K562 (cell line): ENCODE results near the gene LRRC58. TPM values are rescaled to one million over a fixed set of nuclear protein-coding genes. Genes with fewer than 3 reads are reported as not detected.

Experiments
- ATAC-seq: fragments of 200-7000 bp; cut with Tn5 transposase; 3 replicates; pipeline ENCODE4 v1.9.1; 2020; ENCODE audit warnings: moderate library complexity
- BruUV-seq: library from RNA; stranded (reverse); fragments of 400-500 nt; replicated peaks from 2 replicates; lab custom pipeline; 2021; lab: Mats Ljungman, UMichigan
- CTCF ChIA-PET: fragments of 300-600 bp; formaldehyde crosslinking; extraction: SDS; loops from one replicate; lab custom pipeline; 2021; ENCODE audit warnings: low intra/inter-chr PET ratio; lab: Yijun Ruan, JAX
- POLR2A ChIA-PET: fragments of 300-600, 350-650 bp; sonication (Branson Sonifier 250); formaldehyde crosslinking; extraction: SDS; loops from one replicate; lab custom pipeline; 2021; ENCODE audit warnings: antibody characterized with exemption, inconsistent platforms; lab: Yijun Ruan, JAX
- DNase-seq, 4 experiments: peaks; one replicate each; pipeline versions ENCODE4 v3.0.0 to v3.0.0-alpha.2; 2011 to 2018; ENCODE audit warnings: low spot score in 3 of 4, mixed read lengths in 3 of 4; ENCODE audit errors: extremely low read depth in 1 of 4
- FAIRE-seq: peaks from 2 replicates; lab custom pipeline; 2011; peaks lifted over from hg19 to GRCh38; lab: Jason Lieb, UNC
- H2AFZ ChIP-seq: 2 replicates; pipeline ENCODE4 v1.6.0; 2011; ENCODE audit warnings: low read depth, low read length, control low read depth, inconsistent platforms
- H3K27ac ChIP-seq: fragments of 200-600 bp; 3 replicates; pipeline ENCODE4 v1.8.0; 2011; ENCODE audit warnings: low read depth, mild to moderate bottlenecking, control low read depth, inconsistent platforms, low read length, moderate library complexity, mixed read lengths; ENCODE audit errors: extremely low read depth
- H3K27me3 ChIP-seq, 2 experiments: fragments of 300-600 bp in 1 of 2; 2 replicates in 1 of 2; 3 replicates in 1 of 2; pipeline versions ENCODE4 v1.6.0 to v1.8.0; 2011; ENCODE audit warnings: inconsistent platforms in 2 of 2, low read length in 2 of 2, mild to moderate bottlenecking in 1 of 2, mixed read lengths in 1 of 2, moderate library complexity in 1 of 2; ENCODE audit not compliant: control insufficient read depth in 2 of 2, insufficient read depth in 2 of 2
- H3K36me3 ChIP-seq: fragments of 300-600 bp; 3 replicates; pipeline ENCODE4 v1.8.0; 2011; ENCODE audit warnings: mild to moderate bottlenecking, low read length, inconsistent platforms; ENCODE audit not compliant: control insufficient read depth, insufficient read depth
- H3K4me1 ChIP-seq, 2 experiments: fragments of 200-600 bp in 1 of 2; replicated peaks in 1 of 2; 2 replicates in 1 of 2; 3 replicates in 1 of 2; pipeline versions ENCODE4 v1.5.1 to v1.8.0; 2011; ENCODE audit warnings: inconsistent platforms in 2 of 2, low read length in 2 of 2, mild to moderate bottlenecking in 1 of 2, mixed read lengths in 1 of 2, moderate library complexity in 1 of 2; ENCODE audit not compliant: control insufficient read depth in 2 of 2, insufficient read depth in 2 of 2
- H3K4me2 ChIP-seq: 2 replicates; pipeline ENCODE4 v1.6.1; 2011; ENCODE audit warnings: low read length, control low read depth, inconsistent platforms, mixed read lengths; ENCODE audit not compliant: insufficient read depth
- H3K4me3 ChIP-seq: fragments of 200-600 bp; sonication (generic), shearing (Covaris generic); 2 replicates; pipeline ENCODE4 v1.5.1; 2016; ENCODE audit warnings: control low read depth, inconsistent platforms
- H3K79me2 ChIP-seq: fragments of 200-600 bp; 3 replicates; pipeline ENCODE4 v1.8.0; 2011; ENCODE audit warnings: low read length, inconsistent platforms; ENCODE audit not compliant: control insufficient read depth, insufficient read depth
- H3K9ac ChIP-seq, 2 experiments: 2 replicates each; pipeline versions ENCODE4 v1.6.0 to v1.6.1; 2011; ENCODE audit warnings: low read depth in 2 of 2, low read length in 2 of 2, control low read depth in 1 of 2, inconsistent platforms in 1 of 2, mild to moderate bottlenecking in 1 of 2, mixed read lengths in 1 of 2; ENCODE audit not compliant: insufficient read depth in 1 of 2
- H3K9me1 ChIP-seq: one replicate; pipeline ENCODE4 v1.6.0; 2011; ENCODE audit warnings: inconsistent platforms, mild to moderate bottlenecking, low read length, moderate library complexity; ENCODE audit not compliant: control insufficient read depth, insufficient read depth
- H3K9me3 ChIP-seq: replicated peaks from 2 replicates; pipeline ENCODE4 v1.5.1; 2011; ENCODE audit warnings: low read depth, low read length, inconsistent platforms; ENCODE audit not compliant: control insufficient read depth, insufficient read depth
- H4K20me1 ChIP-seq: replicated peaks from 2 replicates; pipeline ENCODE4 v1.6.1; 2011; ENCODE audit warnings: low read length, inconsistent platforms, mixed read lengths; ENCODE audit not compliant: control insufficient read depth, insufficient read depth
- CAMTA2 ChIP-seq: fragments of 250-450 bp; sonication (Bioruptor Pico); conservative IDR thresholded peaks from 2 replicates; pipeline ENCODE4 v1.5.1; 2022
- FOXK1 ChIP-seq: sonication (generic); formaldehyde crosslinking; IDR thresholded peaks from 2 replicates; pipeline ENCODE4 v1.8.0; 2022; ENCODE audit warnings: missing genetic modification reagents, mild to moderate bottlenecking, borderline replicate concordance
- MCM2 ChIP-seq: fragments of 450-650 bp; IDR thresholded peaks from 2 replicates; pipeline ENCODE4 v1.6.1; 2017; ENCODE audit warnings: low read depth, mild to moderate bottlenecking
- NRF1 ChIP-seq, 2 experiments: fragments of 450-650 bp; IDR thresholded peaks in 1 of 2; conservative IDR thresholded peaks in 1 of 2; 2 replicates each; pipeline ENCODE4 v1.6.1; 2014; ENCODE audit warnings: mild to moderate bottlenecking in 2 of 2
- PHB2 ChIP-seq: fragments of 450-650 bp; IDR thresholded peaks from 2 replicates; pipeline ENCODE4 v1.6.1; 2017; ENCODE audit warnings: low read depth
- RBBP5 ChIP-seq: fragments of 200-600 bp; sonication (generic); IDR thresholded peaks from 2 replicates; pipeline ENCODE4 v1.6.1; 2012; ENCODE audit warnings: borderline replicate concordance, mild to moderate bottlenecking, low read length, control low read depth, inconsistent platforms; ENCODE audit not compliant: insufficient read depth, poor library complexity, severe bottlenecking
- RBM25 ChIP-seq: fragments of 200-400 bp; formaldehyde crosslinking; IDR thresholded peaks from 2 replicates; pipeline ENCODE4 v1.6.1; 2018; ENCODE audit warnings: low read length, low read depth, moderate library complexity; ENCODE audit not compliant: severe bottlenecking
- RNF2 ChIP-seq: sonication (generic); IDR thresholded peaks from 2 replicates; pipeline ENCODE4 v1.6.1; 2016
- ZNF134 ChIP-seq: fragments of 250-450 bp; sonication (Bioruptor Pico); conservative IDR thresholded peaks from 2 replicates; pipeline ENCODE4 v1.4.0; 2020
- ZNF696 ChIP-seq: fragments of 250-450 bp; sonication (Bioruptor Pico); conservative IDR thresholded peaks from 2 replicates; pipeline ENCODE4 v1.4.0; 2020; ENCODE audit warnings: mild to moderate bottlenecking, moderate library complexity
- ZNF766 ChIP-seq: fragments of 200-800 bp; sonication (Bioruptor generic); conservative IDR thresholded peaks from 2 replicates; pipeline ENCODE4 v1.6.1; 2016; ENCODE audit warnings: missing genetic modification characterization, missing compliant biosample characterization
- ZSCAN32 ChIP-seq: fragments of 450-650 bp; formaldehyde crosslinking; IDR thresholded peaks from 2 replicates; pipeline ENCODE4 v1.4.0; 2020; ENCODE audit warnings: mild to moderate bottlenecking, moderate library complexity
- ZZZ3 ChIP-seq: fragments of 450-650 bp; IDR thresholded peaks from 2 replicates; pipeline ENCODE4 v1.6.1; 2016; ENCODE audit warnings: antibody characterized with exemption, mild to moderate bottlenecking, moderate library complexity
- WGBS: fragments of 100-300 bp; shearing (Covaris generic); methylation state at CpG from one replicate; pipeline ENCODE4 v1.1.6; 2016; ENCODE audit warnings: low coverage, mixed read lengths; ENCODE audit not compliant: insufficient coverage; ENCODE audit errors: missing lambda C conversion rate; 5-methylcytosine and 5-hydroxymethylcytosine counted together
- in situ Hi-C: fragments of 300-500 bp; cut with MboI; formaldehyde crosslinking; loops from 4 replicates; pipeline ENCODE4 v1.15.0; 2018; ENCODE audit warnings: inconsistent platforms, mixed read lengths
- intact Hi-C: fragments of 100-400 bp; cut with micrococcal nuclease; formaldehyde crosslinking; loops from 2 replicates; pipeline ENCODE4 v1.14.2; 2022
- polyA plus RNA-seq, 8 experiments: library from polyadenylated mRNA; depleted of rRNA in 4 of 8; stranded (reverse) in 5 of 8; unstranded in 3 of 8; fragments of >200 nt; fragmentation: Nextera tagmentation in 2 of 8; fragmentation: Illumina TruSeq in 1 of 8; extraction: Ambion mirVana in 2 of 8; extraction: Trizol in 1 of 8; gene quantifications; 2 replicates each; pipeline versions ENCODE4 v1.2.1 to v1.2.3, GENCODE V29; 2011 to 2014; ENCODE audit warnings: inconsistent platforms in 1 of 8, missing spikeins in 1 of 8
- total RNA-seq, 7 experiments: library from RNA; depleted of rRNA in 6 of 7; stranded (reverse); fragments of >200 nt in 6 of 7; fragmentation: Illumina TruSeq in 2 of 7; extraction: Trizol in 2 of 7; gene quantifications; 2 replicates each; pipeline versions ENCODE4 v1.2.1 to v1.2.3, GENCODE V29; 2011 to 2021; ENCODE audit warnings: low replicate concordance in 1 of 7

Gene LRRC58
- total and polyA plus RNA-seq, 9 of the 15 experiments (the other 6 are each of a cell fraction or from before 2014, with no cell fraction given): 5.6 to 26.6 (median 14.8) TPM

GRCh38 chr3:120355486-120355885 lies 6.3 kb upstream of the LRRC58 start:
- no peak for DNase-seq
- no peaks in the 10 kb centered on the region for H4K20me1 ChIP-seq
- 0% methylated on average over 1 of the region's 1 CpG for WGBS
- intact Hi-C loops: no loop called here
- in situ Hi-C loops: no loop called here
- no peak for FAIRE-seq
- peaks cover 5 to 6% of the 10 kb centered on the region in 2 experiments; a peak in 3 of 5 replicates for H3K4me1 ChIP-seq
- H3K4me3 ChIP-seq: no peak overlapping the region
- no peaks in the 10 kb centered on the region for H3K9me1 ChIP-seq
- CTCF ChIA-PET: no interaction called here
- no peak overlapping the region for H3K4me2 ChIP-seq
- H3K79me2 ChIP-seq: no peaks in the 10 kb centered on the region
- H2AFZ ChIP-seq: no peak overlapping the region
- H3K9me3 ChIP-seq: no peaks in the 10 kb centered on the region
- POLR2A ChIA-PET: no interaction called here
- H3K27me3 ChIP-seq: no peaks in the 10 kb centered on the region; a peak in 1 of 5 replicates
- TF ChIP-seq ZSCAN32 (CRISPR knock-in tag) (no peak), CAMTA2 (CRISPR knock-in tag) (no peak), RNF2 (no peak), RBBP5 (no peak), ZNF696 (no peak), NRF1 (conservative IDR thresholded peaks at IDR 0.05 in 1 of 2, IDR thresholded peaks at IDR 0.05 in 1 of 2) (no peak), ZNF134 (CRISPR knock-in tag) (no peak), FOXK1 (CRISPR knock-in tag) (no peak), RBM25 (no peak), ZNF766 (no peak), ZZZ3 (no peak), PHB2 (no peak), MCM2 (no peak)
- H3K27ac ChIP-seq: no peak overlapping the region
- ATAC-seq: no peak
- BruUV-seq: no TSS peak
- H3K9ac ChIP-seq: no peak overlapping the region
- no peaks in the 10 kb centered on the region for H3K36me3 ChIP-seq
